Activated naive CD4-positive, alpha-beta T cell (primary cell): ENCODE measurements around the gene PLOD3.
"Not testable (repeated sequence)": the region's sequence is repeated elsewhere in the genome, so short reads cannot be mapped to it uniquely, and the experiment has no call there.

Experiments
- DNase-seq, 4 experiments: peaks; one replicate each; lab custom pipeline; 2025; lab: John Stamatoyannopoulos, UW

Gene PLOD3, protein sequence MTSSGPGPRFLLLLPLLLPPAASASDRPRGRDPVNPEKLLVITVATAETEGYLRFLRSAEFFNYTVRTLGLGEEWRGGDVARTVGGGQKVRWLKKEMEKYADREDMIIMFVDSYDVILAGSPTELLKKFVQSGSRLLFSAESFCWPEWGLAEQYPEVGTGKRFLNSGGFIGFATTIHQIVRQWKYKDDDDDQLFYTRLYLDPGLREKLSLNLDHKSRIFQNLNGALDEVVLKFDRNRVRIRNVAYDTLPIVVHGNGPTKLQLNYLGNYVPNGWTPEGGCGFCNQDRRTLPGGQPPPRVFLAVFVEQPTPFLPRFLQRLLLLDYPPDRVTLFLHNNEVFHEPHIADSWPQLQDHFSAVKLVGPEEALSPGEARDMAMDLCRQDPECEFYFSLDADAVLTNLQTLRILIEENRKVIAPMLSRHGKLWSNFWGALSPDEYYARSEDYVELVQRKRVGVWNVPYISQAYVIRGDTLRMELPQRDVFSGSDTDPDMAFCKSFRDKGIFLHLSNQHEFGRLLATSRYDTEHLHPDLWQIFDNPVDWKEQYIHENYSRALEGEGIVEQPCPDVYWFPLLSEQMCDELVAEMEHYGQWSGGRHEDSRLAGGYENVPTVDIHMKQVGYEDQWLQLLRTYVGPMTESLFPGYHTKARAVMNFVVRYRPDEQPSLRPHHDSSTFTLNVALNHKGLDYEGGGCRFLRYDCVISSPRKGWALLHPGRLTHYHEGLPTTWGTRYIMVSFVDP

DNA sequence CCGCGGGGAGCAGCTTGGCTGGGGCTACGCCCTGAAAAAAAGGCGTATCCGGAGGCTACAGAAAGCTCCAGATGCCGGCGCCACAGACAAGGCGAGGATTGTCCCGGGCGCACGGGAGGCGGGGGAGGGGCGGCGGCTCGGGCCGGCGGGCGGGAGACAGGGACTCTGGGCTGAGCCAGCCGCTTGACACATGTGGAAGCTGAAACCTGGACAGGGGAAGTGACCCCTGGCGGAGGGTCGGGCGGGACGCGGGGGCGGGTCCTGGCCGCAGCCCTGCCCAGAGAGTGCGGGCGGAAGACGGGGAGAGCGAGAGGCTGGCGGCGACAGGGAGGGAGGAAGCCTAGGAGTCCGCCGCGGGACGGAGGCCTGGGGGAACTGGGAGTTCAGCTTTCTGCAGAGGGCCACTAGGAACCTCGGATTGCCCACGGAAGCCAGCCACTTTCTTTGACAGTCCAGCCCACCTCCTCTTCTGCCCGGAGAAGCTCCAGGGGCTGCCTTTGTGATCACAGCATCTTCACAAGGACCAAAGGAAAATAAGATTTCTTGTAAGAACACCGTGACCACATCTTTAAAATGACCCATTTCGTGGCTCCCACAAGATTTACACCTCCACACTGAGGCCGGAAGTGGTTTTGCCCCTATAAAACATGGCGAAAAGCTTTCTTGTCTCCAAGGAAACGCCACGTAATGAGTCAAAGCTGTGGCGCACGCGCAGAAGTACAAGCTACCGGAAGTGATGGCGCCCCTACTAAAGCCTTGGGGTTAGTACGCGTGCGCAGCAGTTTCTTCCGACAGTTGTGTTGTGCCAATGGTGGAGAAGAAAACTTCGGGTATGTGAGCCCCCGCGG lies at the start of gene PLOD3, which contains the start of gene ZNHIT1:
Gene PLOD3, minus strand, starts transcription at position 194 of the 848 bp plus-strand sequence. CDS start 307 bp downstream, outside the sequence.
Gene ZNHIT1, plus strand, starts transcription at position 778 of the 848 bp plus-strand sequence. Its CDS starts 31 bp downstream, at position 809.
- peak; percentile 86 to 92 (median 90) for DNase-seq

DNA sequence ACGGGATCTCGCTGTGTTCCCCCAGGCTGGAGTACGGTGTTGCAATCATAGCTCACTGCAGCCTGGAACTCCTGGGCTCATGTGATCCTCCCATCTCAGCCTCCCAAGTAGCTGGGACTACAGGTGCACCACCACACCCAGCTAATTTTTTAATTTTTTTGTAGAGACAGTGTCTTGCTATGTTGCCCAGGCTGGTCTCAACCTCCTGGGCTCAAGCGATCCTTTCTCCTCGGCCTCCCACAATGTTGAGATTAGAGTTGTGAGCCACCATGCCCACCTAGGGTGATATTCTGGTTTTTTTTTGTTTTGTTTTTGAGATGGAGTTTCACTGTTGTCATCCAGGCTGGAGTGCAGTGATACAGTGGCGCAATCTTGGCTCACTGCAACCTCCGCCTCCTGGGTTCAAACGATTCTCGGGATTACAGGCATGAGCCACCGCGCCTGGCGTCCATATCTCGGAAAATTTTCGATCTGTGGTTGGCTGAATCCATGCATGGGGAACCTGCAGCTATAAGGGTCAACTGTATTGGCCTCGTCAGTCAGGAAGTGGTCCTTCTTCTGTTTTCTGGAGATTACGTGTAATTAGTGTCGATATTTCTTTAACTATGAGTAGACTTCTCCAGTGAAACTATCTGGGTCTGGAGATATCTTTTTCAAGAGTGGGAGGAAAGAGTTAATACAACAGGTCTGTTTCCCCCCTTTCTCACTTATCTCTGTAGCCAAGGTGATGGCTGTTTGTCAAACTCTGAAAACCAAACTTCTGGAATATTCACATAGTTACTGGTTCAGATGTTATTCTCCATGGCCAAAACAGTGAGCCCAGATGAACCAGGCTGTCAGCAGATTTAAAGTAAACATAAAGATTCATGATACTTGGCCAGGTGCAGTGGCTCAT lies 48.5 kb upstream of the PLOD3 start:
- DNase-seq: no peak

DNA sequence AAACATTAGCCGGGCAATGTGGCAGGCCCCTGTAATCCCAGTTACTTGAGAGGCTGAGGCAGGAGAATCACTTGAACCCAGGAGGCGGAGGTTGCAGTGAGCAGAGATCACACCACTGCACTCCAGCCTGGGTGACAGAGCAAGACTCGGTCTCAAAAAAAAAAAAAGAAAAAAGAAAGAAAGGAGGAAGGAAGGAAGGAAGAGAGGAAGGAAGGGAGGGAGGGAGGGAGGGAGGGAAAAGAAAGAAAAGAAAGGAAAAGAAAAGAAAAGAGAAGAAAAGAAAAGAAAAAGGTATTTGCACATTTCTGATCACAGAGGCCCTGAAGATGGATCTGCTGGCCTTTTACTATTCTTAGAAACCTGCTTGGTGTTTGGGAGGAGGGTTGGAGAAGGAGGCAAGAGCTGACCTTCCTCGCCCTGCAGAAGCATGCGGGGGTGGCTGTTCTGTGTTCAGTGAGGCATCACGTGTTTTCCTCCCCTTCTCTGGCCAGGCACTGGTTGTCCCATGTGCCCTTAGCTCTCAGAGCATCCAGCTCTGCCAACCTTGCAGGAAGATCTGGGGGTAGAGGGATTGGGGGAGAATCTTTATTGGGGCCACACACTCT lies 46.8 kb upstream of the PLOD3 start:
- DNase-seq: not testable (repeated sequence)

DNA sequence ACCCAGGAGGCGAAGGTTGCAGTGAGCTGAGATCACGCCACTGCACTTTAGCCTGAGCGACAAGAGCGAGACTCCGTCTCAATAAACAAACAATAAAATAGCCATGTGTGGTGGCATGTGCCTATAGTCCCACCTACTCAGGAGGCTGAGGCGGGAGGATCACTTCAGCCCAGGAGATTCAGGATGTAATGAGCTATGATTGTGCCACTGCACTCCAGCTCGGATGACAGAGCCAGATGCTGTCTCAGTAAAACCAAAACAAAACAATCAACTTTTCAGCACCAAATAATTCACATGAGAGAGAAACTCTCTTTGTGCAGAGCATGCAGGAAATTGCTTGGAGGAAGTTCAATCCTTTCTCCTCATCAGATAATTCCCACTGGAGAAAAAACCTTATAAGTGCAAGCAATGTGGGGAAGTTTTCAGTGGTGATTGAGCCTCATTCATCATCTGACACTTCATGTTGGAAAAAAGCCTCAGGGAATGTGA lies 40.9 kb upstream of the PLOD3 start:
- DNase-seq: no peak

DNA sequence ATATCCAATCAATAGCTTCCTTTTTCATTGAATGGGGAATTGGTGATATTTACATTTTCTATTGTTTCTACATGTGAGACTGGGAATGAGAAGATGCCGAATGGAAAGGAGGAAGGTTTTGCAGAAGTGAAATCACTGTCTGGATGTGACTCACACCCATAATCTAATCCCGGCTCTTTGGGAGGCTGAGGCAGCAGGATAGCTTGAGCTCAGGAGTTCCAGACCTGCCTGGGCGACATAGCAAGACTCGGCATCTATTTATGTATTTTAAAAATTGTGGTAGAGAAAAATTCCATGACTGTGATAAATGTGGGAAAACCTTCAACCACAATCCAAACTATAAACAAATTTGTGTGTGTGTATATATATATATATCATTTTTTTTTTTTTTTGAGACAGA lies 38.4 kb upstream of the PLOD3 start:
- no peak for DNase-seq

DNA sequence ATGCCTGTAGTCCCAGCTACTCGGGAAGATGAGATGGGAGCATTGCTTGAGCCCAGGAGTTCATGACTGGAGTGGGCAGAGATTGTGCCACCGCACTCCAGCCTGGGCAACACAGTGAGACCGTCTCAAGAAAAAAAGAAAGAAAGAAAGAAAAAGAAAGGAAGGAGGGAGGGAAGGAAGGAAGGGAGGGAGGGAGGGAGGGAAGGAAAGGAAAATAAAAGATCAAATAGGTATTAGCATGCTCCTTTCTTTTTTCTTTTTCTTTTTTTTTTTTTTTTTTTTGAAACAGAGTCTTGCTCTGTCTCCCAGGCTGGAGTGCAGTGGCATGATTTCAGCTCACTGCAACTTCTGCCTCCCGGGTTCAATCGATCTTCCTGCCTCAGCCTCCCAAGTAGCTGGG lies 35.8 kb upstream of the PLOD3 start:
- not testable (repeated sequence) for DNase-seq

DNA sequence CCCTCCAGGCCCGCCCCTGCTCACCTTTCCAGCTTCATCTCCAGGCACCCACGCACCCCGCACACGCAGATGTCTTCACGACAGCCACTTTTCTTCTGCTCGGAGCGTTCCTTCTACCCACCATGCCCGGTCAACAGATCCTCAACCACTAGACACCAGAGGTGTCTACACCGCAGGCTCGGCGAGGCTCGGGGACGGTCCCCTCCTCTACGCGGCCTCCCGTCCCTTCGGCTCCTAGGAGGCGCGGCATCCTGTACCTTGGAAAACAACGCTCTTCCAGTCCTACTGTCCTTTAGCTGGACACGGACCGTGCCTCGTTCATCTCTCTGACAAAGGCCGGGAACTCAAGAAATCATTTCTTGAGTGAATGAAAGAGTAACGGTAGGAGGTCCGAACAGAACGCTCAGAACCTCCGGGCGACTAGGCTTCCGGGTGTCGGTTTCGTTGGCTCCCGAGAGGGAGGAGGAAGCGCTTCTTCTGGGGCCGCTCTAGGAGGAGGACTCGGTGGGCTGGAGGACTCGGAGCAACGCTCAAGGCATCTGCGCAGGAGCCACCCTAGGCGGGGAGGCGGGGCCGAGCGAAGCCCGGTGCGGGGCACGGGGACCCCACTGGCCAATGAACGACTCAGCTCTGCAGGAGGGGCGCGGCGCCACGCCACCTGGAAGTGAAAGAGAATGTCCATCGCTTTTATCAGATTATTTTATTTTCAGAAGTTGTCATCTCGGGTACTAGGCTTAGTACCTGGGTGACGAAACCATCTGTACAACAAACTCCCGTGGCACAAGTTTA lies 34.7 kb upstream of the PLOD3 start:
- DNase-seq: peak; percentile 88 to 99 (median 96)

DNA sequence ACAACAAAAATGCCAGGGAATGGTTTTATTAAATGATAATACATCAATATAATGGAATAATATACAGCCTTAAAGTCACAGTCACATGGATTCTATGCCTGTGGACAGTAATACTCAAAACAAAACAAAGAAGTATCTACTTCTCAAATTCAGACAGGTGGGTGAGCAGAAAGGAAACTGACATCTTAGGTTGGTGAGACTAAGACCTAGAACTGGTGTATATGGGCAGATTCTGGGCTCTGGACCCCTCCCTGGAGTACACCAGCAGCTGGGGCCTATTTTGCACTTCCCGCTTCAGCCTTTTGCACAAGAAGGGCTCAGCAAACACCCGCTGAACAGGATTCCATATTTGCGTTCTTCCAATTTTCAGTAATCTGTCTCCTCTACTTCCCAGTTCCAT lies 32.9 kb upstream of the PLOD3 start:
- no peak for DNase-seq

DNA sequence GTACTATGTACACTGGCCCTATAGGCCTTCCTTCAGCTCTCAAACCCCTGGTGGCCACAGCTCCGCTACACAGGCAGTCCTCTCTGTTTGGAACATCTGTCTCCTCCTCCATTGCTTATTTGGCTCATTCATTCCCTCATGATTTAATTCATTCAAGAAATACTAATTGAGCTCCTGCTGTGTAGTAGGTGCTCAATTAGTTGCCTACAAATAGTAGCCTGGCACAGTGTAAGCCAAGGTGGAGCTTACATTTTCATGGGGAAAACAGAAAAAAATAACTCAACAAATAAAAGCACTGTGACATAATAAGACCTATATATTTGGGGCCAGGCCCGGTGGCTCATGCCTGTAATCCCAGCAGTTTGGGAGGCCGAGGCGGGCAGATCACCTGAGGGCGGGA lies 30.9 kb upstream of the PLOD3 start:
- no peak for DNase-seq

DNA sequence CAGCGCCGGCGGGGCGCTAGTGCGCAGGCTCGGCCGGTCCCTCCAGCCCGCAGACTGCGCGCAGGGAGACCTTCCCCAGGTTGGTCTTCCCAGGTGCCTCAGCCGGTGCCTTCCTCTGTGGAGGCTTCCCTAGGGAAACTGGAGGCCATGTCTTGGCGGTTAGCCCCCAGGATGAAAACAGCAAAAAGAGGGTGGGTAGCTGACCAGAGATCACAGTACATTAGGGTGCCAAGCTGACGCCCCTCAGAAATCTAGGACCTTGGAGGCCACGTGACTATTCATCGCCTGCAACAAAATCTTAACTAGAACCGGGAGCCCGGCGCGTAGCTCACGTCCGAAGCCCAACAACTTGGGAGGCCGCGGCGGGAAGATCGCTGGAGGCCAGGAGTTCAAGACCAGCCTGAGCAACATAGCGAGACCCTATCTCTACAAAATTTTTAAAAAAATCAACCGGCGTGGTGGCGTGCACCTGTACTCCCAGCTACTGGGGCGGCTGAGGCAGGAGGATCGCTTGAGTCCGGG lies 27.8 kb upstream of the PLOD3 start:
- DNase-seq: no peak

DNA sequence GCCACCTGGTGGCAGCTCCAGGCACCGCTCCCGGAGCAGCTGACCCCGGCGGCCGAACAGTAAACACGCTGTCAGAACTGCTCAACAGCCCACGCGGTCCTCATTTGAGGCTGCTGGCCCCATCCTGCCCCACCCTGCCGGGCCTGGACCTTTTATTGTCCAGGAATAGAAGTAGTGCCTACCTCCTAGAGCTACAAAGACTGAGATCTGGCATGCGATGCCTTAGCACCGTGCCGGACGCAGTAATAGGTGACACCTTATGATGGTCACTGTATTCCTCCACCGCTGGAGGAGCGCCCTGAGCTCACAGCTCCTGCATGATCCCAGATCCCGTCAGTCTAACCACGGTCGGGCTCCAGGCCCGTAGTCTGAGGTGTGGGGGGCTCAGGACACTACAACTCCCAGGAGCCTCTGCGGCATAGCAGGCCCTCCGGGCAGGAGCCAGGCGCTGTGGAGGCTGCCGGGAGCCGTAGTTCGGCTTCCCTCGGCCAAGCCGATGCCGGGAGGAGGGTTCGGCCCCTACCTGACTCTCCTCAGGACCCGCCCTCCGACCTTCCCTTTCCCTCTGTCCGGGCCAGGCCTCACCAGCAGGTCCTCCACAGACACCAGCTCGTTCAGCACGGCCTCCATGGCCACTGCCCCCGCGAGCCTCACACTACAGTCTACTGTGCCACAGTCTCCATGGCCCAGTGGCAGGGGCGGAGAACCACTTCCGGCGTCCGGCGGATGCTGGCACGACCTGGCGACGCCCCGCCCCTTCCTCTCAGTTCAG lies 27.2 kb upstream of the PLOD3 start, which contains the start of gene FIS1:
Gene FIS1, minus strand, starts transcription at position 707 of the 772 bp plus-strand sequence. Its CDS starts 77 bp downstream, at position 630.
- DNase-seq: peak; percentile 85 to 92 (median 88)

DNA sequence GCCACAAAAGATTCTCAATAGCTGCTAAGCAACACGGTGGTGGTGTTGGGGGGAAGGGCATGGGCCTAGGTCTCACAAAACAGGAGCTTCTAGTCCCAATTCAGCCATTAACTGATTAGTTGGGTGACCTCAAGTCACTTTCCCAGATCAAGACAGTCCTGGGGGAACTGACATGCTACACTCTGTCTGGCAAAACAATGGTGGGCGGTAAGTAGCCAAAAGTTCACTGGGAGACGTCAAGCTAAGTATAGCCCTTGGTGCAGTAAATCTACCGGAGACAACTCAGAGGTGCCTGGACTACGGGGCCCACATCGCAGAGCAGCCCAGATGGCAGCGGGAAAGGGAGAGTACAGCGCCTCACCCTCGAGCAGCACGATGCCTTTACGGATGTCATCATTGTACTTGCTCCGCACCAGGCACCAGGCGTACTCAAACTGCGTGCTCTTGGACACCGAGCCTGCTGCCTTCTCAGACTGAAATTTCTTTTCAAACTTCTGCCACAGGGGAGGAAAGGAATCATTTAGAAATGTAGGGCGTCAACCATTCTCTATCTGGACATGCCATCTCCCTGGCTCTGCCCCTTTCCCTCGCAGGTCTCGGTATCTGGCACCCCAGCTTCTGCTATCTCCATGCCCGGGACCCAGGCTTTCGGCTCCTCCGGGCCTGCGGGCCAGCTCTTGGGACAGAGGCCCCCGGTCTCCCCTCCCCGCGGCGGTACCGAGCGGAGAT lies 26.4 kb upstream of the PLOD3 start:
- DNase-seq: no peak

DNA sequence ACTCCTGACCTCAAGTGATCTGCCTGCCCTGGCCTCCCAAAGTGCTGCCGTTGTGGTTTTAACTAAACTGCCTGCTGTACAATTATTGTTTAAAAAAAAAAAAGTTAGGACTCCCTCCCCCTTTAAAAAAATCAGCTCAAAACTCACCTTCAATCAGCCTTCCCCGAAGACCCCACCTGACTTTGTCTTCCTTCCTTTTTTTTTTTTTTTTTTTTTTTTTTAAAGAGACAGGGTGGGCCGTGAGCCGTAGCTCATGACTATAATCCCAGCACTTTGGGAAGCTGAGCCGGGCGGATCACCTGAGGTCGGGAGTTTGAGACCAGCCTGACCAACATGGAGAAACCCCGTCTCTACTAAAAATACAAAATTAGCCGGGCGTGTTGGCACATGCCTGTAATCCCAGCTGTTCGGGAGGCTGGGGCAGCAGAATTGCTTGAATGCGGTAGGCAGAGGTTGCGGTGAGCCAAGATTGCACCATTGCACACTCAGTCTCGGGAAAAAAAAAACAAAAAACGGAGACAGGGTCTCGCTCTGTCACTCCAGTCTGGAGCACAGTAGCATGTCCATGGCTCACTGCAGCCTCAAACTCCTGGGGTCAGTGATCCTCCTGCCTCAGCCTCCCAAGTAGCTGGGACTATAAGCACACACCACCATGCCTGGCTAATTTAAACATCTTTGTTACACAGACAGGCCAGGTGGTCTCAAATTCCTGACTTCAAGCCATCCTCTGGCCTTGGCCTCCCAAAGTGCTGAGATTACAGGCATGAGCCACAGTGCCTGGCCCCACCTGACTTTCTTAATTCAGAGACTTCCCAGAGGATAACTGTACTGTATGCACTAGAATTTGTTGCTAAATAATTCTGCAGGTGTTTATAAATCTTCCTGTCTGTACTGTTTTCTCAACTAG lies 24.3 kb upstream of the PLOD3 start:
- no peak for DNase-seq

DNA sequence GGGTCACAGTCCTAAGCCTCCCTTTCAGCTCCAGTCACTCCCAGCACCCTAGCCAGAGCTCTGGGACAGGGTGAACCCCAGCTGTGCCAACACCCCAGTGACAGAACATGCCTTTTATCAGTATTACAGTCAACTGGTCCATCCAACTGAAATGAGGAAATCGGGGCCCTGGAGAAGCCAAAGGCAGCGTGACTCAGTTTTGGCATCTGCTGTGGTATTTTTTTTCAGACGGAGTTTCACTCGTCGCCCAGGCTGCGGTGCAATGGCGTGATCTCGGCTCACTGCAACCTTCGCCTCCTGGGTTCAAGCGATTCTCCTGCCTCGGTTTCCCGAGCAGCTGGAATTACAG lies 23.6 kb upstream of the PLOD3 start:
- no peak for DNase-seq

DNA sequence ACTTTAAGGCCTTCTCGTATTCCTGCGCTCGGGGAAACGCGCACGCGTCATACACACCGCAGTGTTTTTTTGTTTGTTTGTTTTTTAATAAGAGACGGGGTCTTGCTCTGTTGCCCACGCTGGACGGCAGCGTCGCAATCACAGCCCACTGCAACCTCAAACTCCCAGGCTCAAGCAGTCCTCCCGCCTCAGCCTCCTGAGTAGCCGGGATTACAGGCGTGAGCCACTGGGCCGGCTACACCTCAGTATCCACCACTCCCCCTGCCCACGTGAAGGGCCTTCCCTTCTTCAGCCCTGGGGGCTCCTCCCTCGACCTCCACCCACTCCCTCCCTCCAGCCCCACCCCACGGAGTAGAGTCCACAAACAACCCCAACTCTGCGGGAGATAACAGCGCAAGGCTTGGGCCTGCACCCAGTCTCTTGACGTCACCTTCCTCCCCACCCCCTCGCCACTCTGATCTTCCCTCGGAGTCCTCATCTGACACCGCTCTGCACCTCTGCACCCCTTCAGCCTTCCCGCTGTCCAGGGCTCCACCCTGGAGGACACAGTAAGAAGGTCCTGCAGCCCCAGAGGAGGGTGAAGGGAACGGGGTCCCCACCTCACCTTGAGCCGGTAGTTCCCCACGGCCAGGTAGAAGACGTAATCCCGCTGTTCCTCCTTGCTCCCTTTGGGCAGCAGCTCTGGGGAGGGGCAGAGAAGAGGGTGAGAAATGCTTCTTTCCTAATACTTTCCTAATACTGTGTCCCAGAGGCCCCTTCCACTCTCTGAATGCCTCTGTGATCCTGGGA lies 23.0 kb upstream of the PLOD3 start:
- DNase-seq: no peak

DNA sequence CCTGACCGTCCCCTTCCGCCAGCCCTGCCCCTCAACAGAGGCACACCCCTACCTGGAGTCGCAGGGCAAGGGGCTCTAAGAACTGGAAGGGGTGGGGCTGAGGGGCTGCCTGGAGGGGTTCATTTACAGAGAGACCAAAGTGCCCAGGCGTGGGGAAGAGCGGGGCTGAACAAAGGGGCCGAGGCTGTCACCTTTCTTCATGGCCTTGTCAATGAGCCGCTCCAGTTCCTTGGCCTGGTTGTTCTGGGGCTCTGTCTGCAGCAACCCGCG lies 22.5 kb upstream of the PLOD3 start:
- no peak for DNase-seq
